Stimulated activated CD4-positive, alpha-beta T cell treated with anti-CD3 and anti-CD28 coated beads, Interleukin-1b, Interleukin-23, amount 100 ng/mL, for 48 hours (primary cell): ENCODE data around the gene NT5C3B.
"Not testable (repeated sequence)": the region's sequence is repeated elsewhere in the genome, so short reads cannot be mapped to it uniquely, and the experiment has no call there.

ENCODE experiments used
- DNase-seq: peaks from one replicate; pipeline ENCODE4 v3.0.0-alpha.2; 2020

The NT5C3B gene

DNA sequence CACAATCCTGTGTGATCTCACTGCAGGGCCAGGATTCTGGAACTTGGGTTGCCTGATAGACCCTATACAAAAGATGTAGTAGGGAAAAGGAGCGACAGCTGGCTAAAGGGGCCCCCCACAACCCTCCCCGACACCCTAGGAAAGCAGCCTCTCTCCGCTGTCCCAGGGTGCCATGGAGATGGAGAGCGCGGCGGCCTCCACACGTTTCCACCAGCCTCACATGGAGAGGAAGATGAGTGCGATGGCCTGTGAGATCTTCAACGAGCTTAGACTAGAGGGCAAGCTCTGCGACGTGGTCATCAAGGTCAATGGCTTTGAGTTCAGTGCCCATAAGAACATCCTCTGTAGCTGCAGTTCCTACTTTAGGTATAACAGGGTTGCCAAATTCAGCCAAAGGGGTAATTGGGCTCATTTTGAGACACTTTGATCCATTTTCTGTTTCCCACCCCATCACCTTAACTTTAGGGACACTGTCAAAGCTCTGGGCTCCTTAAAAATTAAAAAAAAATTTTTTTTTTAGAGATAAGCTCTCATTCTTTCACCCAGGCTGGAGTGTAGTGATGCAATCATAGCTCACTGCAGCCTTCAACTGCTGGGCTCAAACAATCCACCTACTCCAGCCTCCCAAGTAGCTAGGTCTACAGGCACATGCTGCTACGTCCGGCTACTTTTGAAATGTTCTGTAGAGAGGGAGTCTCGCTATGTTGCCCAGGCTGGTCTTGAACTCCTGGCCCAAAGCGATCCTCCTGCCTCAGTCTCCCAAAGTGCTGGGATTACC is 1.9 kb upstream of the NT5C3B start, which contains the start of gene KLHL10:
Gene KLHL10, plus strand, starts transcription at position 65 of the 778 bp plus-strand sequence. Its CDS starts 108 bp downstream, at position 173.
- DNase-seq, result no peak

DNA sequence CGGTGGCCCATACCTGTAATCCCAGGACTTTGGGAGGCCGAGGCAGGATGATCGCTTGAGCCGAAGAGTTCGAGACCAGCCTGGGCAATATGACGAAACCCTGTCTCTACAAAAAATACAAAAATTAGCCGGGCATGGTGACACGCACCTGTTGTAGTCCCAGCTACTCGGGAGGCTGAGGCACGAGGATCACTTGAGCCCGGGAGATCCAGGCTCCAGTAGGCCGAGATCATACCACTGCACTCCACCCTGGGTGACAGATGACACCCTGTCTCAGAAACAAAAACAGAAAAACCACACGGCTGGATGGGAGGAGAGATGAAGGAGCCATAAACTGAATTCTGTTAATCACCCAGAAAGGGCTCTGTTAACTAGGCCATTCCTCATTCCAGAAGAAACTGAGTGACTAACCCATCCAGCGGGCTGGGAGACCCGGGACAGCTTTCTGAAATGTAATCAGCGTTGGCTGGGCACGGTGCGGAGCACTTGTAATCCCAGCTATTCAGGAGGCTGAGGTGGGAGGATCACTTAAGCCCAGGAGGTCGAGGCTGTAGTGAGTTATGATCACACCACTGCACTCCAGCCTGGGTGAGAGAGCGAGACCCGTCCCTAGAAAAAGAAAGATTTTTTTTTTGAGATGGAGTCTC is 641 bp upstream of the NT5C3B start:
- no peak for DNase-seq

DNA sequence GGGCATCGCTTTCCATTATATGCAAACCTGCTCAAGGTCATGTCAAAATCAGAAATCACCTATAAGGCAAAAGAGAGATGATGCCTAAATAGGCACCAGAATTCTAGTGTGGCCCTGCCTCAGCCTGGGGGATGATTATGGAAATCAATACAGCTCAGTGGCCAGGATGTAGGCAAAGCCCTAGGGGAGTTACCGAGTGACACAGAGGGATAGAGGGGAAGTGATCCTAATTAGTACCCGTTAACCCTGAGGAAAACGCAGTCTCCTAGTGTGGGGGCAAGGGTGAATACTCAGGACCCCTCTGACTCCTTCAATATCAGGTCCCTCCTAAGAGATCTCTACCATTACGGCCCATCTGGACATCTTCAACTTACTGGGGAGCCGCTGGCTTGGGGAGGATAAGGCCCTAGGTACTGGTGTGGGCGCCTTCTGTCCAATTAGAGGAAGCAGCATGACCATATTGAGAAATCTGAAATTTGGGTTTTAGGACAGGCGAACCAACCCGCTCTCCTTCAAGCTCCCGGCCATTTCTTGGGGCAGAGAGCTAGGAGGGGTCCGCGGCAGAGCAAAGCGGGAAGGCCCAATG is 725 bp downstream of the NT5C3B start:
- DNase-seq, result no peak

DNA sequence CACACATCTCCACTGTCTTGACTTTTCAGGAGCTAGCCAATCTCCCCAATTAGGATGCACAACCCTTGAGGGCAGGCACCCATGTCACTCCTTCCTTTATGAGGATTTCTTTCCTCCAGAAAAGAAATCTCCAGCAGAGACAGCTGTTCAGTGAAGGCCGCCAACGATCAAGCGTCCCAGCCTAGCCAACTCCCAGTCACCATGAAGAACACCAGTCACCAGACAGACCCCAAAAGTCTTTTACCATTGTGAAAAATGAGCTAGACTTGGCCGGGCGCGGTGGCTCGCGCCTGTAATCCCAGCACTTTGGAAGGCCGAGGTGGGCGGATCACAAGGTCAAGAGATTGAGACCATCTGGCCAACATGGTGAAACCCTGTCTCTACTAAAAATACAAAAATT is 6.1 kb downstream of the NT5C3B start:
- not testable (repeated sequence) for DNase-seq

DNA sequence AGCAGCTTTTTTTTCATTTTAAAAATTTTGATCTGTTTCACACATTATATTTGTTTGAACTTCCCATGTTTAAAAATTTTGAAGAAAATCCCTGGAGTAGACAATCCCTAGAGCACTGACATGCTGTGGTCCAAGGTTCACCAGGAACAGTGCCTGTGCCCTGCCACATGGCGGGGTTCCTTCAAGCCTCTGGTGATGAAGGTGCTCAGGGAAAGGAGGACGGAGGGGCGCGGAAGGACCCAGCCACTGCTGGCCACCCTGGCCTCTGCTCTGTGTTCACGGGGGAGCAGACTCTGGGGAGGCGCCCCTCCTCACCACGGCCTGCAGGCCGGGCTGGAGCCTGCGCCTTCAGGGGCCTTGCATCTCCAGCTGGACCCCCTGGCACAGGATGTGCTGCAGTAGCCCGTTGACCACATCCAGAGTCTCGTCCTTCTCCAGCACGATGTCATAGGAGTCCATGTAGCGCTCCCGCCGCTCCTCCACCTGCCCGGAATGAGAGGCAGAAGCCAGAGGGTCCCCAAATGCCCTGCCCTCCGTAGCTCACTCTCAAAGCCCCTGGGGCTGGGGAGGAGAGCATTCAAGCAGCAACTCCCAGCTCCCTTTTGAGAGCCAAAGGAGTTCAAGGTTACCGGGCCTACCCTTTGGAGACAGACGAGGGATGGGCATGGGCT is 10.7 kb downstream of the NT5C3B start:
- DNase-seq, result no peak

DNA sequence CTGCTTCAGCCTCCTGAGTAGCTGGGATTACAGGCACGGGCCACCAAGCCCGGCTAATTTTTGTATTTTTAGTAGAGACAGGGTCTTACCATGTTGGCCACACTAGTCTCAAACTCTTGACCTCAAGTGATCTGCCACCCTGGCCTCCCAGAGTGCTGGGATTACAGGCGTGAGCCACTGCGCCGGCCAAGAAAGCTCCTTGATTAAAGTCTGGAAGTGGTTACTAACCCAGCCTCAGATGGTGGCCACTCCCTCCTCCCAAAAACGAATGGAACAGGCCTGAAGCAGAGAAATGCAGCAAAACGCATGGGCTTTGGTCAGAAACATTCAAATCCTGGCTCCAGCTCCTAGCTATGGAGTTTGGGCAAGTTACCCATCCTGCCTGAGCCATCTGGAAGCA is 11.9 kb downstream of the NT5C3B start:
- no peak for DNase-seq

DNA sequence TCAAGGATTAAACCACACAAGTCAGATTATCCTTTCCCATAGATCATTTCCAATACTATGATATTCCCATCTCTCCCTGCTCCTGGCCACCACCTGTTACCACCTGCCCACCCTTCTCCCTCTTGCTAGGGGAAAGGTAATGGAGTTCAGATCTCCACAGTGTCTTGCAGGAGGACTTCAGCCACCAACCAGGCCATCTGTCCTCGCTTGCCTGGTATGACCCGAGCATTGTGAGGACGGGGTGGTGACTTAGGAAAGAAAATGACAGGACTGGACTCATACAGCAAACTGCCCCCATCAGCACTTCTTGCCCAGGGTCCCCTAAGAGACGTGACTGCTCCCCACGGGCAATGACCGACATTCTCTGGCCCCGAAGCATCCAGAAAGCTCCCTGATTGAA is 12.5 kb downstream of the NT5C3B start:
- no peak for DNase-seq

DNA sequence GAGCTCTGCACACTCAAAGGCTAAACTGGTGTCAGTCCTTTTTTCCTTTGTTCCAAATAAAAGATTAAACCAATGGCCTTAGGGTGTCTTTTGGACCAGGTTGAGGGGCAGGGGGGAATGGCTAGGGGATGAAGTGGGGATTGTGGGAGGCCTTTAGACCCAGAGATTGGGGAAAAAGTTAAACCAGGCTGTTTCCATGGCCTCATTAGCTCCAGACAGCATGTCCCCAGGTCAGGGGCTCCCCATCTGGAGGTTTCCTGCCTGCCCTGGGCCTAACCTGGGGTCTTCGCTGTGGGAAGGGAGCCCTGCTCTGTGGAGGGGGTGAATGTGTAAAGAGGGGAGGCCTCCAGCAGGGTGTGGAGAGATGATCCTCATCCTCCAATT is 12.9 kb downstream of the NT5C3B start:
- no peak for DNase-seq

DNA sequence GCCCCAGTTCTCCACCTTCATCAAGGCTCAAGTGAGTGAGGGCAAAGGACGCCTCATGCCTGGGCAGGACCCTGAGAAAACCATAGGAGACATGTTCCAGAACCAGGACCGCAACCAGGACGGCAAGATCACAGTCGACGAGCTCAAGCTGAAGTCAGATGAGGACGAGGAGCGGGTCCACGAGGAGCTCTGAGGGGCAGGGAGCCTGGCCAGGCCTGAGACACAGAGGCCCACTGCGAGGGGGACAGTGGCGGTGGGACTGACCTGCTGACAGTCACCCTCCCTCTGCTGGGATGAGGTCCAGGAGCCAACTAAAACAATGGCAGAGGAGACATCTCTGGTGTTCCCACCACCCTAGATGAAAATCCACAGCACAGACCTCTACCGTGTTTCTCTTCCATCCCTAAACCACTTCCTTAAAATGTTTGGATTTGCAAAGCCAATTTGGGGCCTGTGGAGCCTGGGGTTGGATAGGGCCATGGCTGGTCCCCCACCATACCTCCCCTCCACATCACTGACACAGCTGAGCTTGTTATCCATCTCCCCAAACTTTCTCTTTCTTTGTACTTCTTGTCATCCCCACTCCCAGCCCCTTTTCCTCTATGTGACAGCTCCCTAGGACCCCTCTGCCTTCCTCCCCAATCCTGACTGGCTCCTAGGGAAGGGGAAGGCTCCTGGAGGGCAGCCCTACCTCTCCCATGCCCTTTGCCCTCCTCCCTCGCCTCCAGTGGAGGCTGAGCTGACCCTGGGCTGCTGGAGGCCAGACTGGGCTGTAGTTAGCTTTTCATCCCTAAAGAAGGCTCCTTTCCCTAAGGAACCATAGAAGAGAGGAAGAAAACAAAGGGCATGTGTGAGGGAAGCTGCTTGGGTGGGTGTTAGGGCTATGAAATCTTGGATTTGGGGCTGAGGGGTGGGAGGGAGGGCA is 13.6 kb downstream of the NT5C3B start:
- DNase-seq, result no peak

DNA sequence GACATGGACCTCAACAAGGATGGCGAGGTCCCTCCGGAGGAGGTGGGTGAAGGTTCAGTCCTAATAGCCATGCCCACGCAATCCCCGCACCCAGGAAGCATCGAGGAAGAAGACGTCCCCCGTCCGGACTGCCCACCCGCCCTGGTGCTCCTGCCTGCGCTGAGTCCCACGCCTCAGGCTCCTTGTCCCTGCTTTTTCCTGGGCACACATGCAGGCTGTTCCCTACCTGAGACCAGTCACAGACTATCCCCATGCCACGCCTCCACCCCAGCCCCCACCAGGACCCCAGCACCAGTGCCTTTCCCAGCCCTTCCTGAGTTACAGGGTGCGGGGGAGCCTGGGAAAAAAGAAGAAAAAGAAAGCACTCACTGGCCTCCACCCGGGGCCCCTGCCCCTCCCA is 14.3 kb downstream of the NT5C3B start:
- no peak for DNase-seq

DNA sequence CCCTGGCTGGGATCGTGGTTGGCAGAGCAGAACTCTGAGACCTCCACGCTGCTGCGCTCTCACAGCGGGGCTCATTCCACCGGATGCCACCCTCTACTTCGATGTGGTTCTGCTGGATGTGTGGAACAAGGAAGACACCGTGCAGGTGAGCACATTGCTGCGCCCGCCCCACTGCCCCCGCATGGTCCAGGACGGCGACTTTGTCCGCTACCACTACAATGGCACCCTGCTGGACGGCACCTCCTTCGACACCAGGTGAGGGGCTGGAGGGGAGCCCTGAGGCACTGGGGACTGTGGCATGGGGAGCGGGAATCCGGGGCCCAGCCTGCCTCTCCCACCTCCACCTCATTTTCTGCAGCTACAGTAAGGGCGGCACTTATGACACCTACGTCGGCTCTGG is 18.0 kb downstream of the NT5C3B start:
- DNase-seq, result no peak

DNA sequence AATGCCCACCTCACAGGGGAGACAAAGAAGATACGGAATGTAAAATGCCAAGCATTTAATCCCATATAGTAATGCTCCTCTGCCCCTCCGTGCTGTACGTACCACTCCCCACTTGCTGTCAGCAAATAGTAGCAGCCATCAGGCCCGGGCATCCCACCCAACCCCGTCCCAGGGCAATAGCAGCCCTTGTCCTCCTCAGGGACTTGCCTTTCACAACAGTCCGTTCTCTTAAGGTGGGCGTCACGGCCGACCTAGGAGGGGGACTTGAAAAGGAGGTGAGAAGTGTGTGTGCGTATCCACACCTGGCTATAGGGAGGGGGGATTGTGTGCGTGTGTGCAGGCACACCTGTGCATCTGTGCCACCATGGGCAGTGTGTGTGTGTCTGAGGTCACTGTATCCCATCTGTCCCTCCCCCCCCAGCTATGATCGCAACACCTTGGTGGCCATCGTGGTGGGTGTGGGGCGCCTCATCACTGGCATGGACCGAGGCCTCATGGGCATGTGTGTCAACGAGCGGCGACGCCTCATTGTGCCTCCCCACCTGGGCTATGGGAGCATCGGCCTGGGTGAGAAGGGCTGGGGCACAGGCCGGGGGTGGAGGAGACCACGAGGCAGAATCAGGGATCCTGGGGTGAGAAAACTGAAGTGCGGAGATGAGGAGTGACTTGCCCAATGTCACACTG is 19.3 kb downstream of the NT5C3B start:
- DNase-seq, result no peak

DNA sequence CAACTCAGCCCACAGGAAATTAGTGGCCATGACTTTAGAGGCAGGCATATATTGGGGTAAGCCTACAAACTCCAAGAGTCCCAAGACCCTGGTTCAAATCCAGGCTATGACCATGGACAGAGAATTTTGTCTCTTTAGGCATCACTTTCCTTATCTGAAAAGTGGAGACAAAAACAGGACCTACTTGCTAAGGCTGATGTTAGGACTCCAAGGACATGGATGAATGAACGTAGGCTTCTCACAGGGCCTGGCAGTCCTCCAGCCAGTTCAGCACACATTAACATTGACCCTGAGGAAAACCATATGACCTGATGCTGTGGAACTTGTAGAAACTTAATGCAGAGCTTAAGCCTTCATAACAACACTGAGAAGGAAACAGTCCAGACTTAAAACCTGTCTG is 21.8 kb downstream of the NT5C3B start:
- DNase-seq, result no peak

DNA sequence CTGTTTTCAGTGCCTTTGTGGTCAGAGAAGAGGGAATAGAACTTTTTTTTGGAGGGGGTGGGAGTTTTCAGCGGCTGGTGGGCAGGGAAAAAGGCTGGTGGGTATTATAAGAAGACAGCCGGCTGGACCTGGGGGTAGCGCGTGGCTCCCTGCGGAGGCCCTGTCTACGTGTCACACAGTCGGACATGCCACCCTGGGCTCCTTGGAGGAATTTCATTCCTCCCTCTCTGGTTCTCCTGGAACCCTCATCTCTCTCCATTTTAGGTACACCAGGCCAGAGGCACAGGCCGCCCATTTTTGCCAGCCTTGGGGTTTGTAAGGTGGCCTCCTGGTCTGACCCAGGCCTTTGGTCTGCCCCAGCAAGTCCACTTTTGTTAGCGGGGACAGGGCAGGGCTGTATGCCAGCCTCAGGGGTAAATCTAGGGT is 22.3 kb downstream of the NT5C3B start:
- no peak for DNase-seq

DNA sequence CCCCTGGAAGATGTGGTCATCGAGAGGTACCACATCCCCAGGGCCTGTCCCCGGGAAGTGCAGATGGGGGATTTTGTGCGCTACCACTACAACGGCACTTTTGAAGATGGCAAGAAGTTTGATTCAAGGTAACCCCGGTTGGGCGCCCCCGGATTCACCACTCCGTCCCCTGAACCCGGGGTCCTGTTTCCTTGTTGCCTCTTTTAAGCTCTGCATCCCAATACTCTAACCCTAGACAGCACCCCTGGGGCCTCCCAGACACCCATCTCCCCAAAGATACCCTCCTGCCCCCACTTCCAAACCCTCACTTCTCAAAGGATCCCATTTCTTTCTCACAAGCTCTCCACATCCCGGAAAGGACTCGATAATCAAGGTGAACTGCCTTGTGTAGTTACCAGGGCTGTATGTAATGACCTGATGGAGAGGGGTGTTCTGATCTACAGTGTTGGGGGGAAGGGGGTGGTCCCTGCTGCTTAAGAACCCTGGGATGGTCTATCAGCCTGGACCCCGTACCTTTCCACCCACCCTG is 22.8 kb downstream of the NT5C3B start:
- no peak for DNase-seq

DNA sequence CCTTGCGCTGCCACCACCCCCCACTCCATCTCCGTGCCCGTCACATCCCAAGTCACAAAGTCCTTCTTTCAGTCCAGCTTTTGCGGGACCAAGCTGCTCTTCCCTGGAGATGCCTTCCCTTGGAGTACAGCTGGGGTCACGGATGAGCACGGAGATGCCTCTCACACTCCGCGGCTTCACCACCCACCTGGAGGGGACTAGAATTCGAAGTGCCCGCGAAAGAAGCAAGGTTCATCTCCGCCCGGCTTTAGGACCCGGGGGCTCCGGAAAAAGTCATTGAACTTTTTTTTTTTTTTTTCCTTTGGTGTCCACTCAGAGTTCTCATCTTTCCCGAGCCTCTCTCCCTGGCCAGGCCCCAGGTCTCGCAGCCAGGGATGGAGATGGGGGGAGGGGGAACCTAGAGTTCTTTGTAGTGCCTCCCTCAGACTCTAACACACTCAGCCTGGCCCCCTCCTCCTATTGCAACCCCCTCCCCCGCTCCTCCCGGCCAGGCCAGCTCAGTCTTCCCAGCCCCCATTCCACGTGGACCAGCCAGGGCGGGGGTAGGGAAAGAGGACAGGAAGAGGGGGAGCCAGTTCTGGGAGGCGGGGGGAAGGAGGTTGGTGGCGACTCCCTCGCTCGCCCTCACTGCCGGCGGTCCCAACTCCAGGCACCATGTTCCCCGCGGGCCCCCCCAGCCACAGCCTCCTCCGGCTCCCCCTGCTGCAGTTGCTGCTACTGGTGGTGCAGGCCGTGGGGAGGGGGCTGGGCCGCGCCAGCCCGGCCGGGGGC is 23.5 kb downstream of the NT5C3B start, which contains the start of gene FKBP10:
Gene FKBP10, plus strand, starts transcription at position 624 of the 771 bp plus-strand sequence. Its CDS starts 31 bp downstream, at position 655.
- peak; percentile 31 for DNase-seq

DNA sequence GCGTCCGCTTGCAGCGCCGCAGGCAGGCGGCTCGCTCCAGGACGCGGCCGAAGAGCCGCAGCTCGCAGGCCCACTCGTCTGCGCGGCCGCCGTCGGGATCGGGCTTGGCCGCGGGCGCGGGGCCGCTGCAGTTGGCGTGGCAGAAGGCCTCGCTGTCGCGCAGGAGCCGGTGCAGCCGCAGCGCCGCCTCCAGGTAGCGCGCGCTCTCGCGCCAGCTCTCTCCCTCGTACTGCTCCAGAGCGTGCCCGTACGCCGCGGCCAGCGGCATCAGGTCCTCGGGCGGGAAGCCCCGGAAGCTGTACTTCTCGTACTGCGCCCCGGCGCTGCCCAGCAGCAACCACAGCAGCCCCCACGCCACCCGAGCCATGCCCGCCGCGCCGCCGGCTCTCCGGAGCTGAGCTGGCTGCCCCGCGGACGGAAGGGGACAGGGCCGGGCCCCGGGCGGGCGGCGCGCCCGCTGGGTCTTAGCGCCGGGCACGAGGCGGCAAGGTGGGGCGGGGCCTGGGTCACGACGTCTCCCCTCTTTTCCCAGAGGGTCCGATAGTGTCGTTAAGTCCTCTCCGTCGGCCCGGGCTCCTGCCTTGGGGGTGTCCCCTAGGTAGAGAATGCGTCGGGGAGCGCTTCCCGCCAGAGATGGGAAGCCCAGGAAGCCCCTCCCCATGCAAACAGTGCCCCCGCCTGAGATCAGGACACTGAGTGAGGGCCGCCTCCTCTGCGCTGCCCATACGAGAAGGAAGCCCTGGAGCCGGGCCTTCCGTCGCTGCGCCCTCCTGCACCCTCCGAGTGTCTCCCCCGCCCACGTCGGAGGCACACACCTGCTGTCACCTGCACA is 24.3 kb downstream of the NT5C3B start, which contains the start of gene P3H4:
Gene P3H4, minus strand, starts transcription at position 401 of the 832 bp plus-strand sequence. Its CDS starts 34 bp downstream, at position 367.
- peak; percentile 66 for DNase-seq

DNA sequence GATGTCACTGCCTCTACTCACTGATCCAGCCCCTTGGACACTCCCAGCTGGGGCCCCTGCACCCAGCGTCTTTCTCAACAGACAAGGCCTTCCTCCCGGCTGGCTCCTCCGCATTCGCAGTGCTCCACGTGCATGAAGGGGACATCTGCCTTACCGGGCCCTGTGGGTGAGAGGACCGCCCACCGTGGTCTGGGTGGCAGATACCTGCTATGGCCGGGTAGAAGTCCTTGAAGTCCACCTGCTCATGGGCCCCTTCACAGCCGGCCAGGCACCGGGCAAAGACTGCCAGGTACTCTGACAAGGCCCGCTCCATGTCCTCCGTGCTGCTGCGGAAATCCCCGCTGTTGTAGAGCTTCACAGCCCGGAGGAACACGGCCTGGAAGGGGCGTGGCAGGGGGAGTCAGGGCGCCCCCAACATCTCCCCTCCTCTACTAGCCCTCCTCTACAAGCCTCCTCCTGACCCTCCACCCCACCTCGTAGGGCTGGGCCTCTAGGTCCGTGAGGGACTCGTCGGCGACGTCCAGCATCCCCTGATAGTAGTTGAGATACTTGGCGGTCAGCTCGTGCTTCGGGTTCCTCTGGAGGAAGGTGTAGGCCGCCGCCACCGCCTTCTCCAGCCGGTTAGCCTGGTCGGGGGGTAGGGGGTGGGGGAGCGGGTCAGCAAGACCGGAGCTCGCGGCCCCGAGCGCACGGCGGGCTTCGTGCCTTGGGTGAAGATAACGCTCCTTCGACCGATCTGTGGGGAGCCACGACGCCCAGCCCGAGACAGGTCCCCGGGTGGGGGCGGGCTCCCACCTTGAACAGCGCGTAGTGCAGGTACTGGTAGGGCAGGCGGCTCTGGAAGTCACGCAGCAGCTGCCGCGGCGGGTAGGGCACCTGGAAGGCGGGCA is 25.1 kb downstream of the NT5C3B start:
- DNase-seq, result no peak
